Epithelial cell of proximal tubule (primary cell): ENCODE results near the gene BBX. TPM values are rescaled to one million over a fixed set of nuclear protein-coding genes. Genes with fewer than 3 reads are reported as not detected.
"Not testable (repeated sequence)": the region's sequence is repeated elsewhere in the genome, so short reads cannot be mapped to it uniquely, and the experiment has no call there.

Source experiments
- DNase-seq: peaks from one replicate; pipeline ENCODE4 v3.0.0-alpha.2; 2011; ENCODE audit warnings: low read depth
- H3K4me3 ChIP-seq: 2 replicates; pipeline ENCODE4 v1.5.1; 2011; ENCODE audit warnings: low read depth, mild to moderate bottlenecking, low read length
- CTCF ChIP-seq: conservative IDR thresholded peaks from 2 replicates; pipeline ENCODE4 v1.5.1; 2012; ENCODE audit warnings: low read depth, mild to moderate bottlenecking, low read length
- total RNA-seq: library from RNA; depleted of rRNA; stranded (reverse); fragments of >200 nt; gene quantifications from 2 replicates; pipeline ENCODE4 v1.2.3, GENCODE V29; 2015

BBX gene
- total RNA-seq, 1 donor from 2014 or later: 35.7 TPM

GRCh38 chr3:107560166-107560565 lies 37.4 kb downstream of the BBX start:
- DNase-seq: no peak
- TF ChIP-seq CTCF: no peak
- H3K4me3 ChIP-seq: no peak overlapping the region

- no peak for TF ChIP-seq CTCF
- H3K4me3 ChIP-seq: no peak overlapping the region
Observed at GRCh38 chr3:107561980-107562379, 39.2 kb downstream of the BBX start.

GRCh38 chr3:107562969-107563529 lies 40.3 kb downstream of the BBX start:
- TF ChIP-seq CTCF: no peak
- no peak overlapping the region for H3K4me3 ChIP-seq
- DNase-seq: no peak

More at GRCh38 chr3:107561980-107562379, 39.2 kb downstream of the BBX start:
- no peak for DNase-seq

- DNase-seq, H3K4me3 ChIP-seq: not testable (repeated sequence)
Observed at GRCh38 chr3:107565244-107565643, 42.5 kb downstream of the BBX start.

- not testable (repeated sequence) for DNase-seq, H3K4me3 ChIP-seq
Observed at GRCh38 chr3:107571089-107571488, 48.3 kb downstream of the BBX start.

GRCh38 chr3:107571492-107571891 lies 48.7 kb downstream of the BBX start:
- H3K4me3 ChIP-seq, DNase-seq: not testable (repeated sequence)

GRCh38 chr3:107574650-107575049 lies 51.9 kb downstream of the BBX start:
- DNase-seq: peak; percentile 9
- no peak overlapping the region for H3K4me3 ChIP-seq
- TF ChIP-seq CTCF: peak; percentile 72

GRCh38 chr3:107578091-107578490 lies 55.3 kb downstream of the BBX start:
- H3K4me3 ChIP-seq: no peak overlapping the region
- no peak for DNase-seq
- TF ChIP-seq CTCF: no peak

GRCh38 chr3:107578523-107578922 lies 55.8 kb downstream of the BBX start:
- H3K4me3 ChIP-seq: no peak overlapping the region
- no peak for DNase-seq
- no peak for TF ChIP-seq CTCF
